ENCODE data around the gene KRT33B. TPM values are rescaled to one million over a fixed set of nuclear protein-coding genes. Genes with fewer than 3 reads are reported as not detected.

Gene KRT33B
- total and polyA plus RNA-seq, 10 of the 15 experiments (the other 5 are each of a cell fraction or from before 2014, with no cell fraction given) = not detected

GRCh38 chr17:41377546-41377945, 7.9 kb upstream of the KRT33B start (continued):
- no peak for TF ChIP-seq ZNF384 (IDR thresholded peaks at IDR 0.05; ENCODE audit: borderline replicate concordance, low read depth, low read length)
- no peak for TF ChIP-seq TBL1XR1 (IDR thresholded peaks at IDR 0.05; ENCODE audit: low read depth, low read length)
- no peak for TF ChIP-seq EGR1 (IDR thresholded peaks at IDR 0.05; ENCODE audit: borderline replicate concordance in 1 of 2, low read depth in 2 of 2, low read length in 2 of 2)
- TF ChIP-seq, protein P1, sequence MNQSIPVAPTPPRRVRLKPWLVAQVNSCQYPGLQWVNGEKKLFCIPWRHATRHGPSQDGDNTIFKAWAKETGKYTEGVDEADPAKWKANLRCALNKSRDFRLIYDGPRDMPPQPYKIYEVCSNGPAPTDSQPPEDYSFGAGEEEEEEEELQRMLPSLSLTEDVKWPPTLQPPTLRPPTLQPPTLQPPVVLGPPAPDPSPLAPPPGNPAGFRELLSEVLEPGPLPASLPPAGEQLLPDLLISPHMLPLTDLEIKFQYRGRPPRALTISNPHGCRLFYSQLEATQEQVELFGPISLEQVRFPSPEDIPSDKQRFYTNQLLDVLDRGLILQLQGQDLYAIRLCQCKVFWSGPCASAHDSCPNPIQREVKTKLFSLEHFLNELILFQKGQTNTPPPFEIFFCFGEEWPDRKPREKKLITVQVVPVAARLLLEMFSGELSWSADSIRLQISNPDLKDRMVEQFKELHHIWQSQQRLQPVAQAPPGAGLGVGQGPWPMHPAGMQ (IDR thresholded peaks at IDR 0.05; ENCODE audit: borderline replicate concordance) = no peak
- no peak for TF ChIP-seq CHD4 (IDR thresholded peaks at IDR 0.05)
- no peak for TF ChIP-seq YBX1 (IDR thresholded peaks at IDR 0.05)
- no peak for TF ChIP-seq SUZ12 (IDR thresholded peaks at IDR 0.05; ENCODE audit: unreplicated experiment)
- TF ChIP-seq PAX8 (IDR thresholded peaks at IDR 0.05) = no peak
- no peak for TF ChIP-seq WRNIP1 (IDR thresholded peaks at IDR 0.05; ENCODE audit: borderline replicate concordance, low read depth, low read length)

GRCh38 chr17:41369023-41369422, 590 bp downstream of the KRT33B start:
- ChIA-PET POLR2A (no interaction called here), CTCF (no interaction called here), RAD21 (ENCODE audit: unreplicated experiment) (no interaction called here), SMC1A (ENCODE audit: uncharacterized antibody, unreplicated experiment) (no interaction called here)
- ATAC-seq (no peak), DNase-seq (ENCODE audit: low read depth, low spot score) (no peak), FAIRE-seq (no peak)
- 51% methylated on average over 2 of the region's 2 CpGs for WGBS (ENCODE audit: insufficient coverage, insufficient replicate concordance, low lambda C conversion rate, missing lambda C conversion rate)
- intact Hi-C loops (cut with micrococcal nuclease; ENCODE audit: unreplicated experiment) = no loop called here
- no peaks in the 10 kb centered on the region for H3K79me2 ChIP-seq (ENCODE audit: control insufficient read depth, insufficient read depth, low read length)
- no peaks in the 10 kb centered on the region for H3K4me1 ChIP-seq (ENCODE audit: control insufficient read depth, insufficient read depth, low read length)
- H3K4me2 ChIP-seq (ENCODE audit: control insufficient read depth, insufficient read depth) = no peak overlapping the region
- in situ Hi-C loops (cut with MboI) = no loop called here
- H3K4me3 ChIP-seq = no peak overlapping the region
- TF ChIP-seq SREBF1 (IDR thresholded peaks at IDR 0.05; ENCODE audit: low read length) = no peak
- TF ChIP-seq DPF2 (IDR thresholded peaks at IDR 0.05) = no peak
- TF ChIP-seq SRF (IDR thresholded peaks at IDR 0.05; ENCODE audit: low read depth in 2 of 2, low read length in 2 of 2) = no peak
- no peak for TF ChIP-seq BCL11A (IDR thresholded peaks at IDR 0.05; ENCODE audit: low read depth, low read length)
- H2AFZ ChIP-seq (ENCODE audit: control insufficient read depth, low read depth, low read length) = no peak overlapping the region
- H3K9me3 ChIP-seq (replicated peaks; ENCODE audit: control insufficient read depth, insufficient read depth, low read length) = no peaks in the 10 kb centered on the region; the same call in 2 of the 3 replicates
- BruUV-seq (replicated peaks) = no TSS peak
- H3K9ac ChIP-seq (ENCODE audit: control insufficient read depth, insufficient read depth, low read length) = no peak overlapping the region
- no peaks in the 10 kb centered on the region for H3K36me3 ChIP-seq (ENCODE audit: control insufficient read depth in 2 of 2, insufficient read depth in 2 of 2, low read length in 1 of 2)
- no peak overlapping the region for H3K27ac ChIP-seq (ENCODE audit: control insufficient read depth, insufficient read depth)
- no peaks in the 10 kb centered on the region for H4K20me1 ChIP-seq (ENCODE audit: control insufficient read depth, insufficient read depth)
- peaks cover under 1 to 2% of the 10 kb centered on the region in 2 experiments; a peak in 2 of 4 replicates for H3K27me3 ChIP-seq (replicated peaks in 1 of 2; ENCODE audit: control insufficient read depth in 2 of 2, insufficient read depth in 2 of 2, low read length in 1 of 2)

All from GM12878 (cell line).